ENCODE measurements around the gene CFAP43. TPM values are rescaled to one million over a fixed set of nuclear protein-coding genes. Genes with fewer than 3 reads are reported as not detected.

Gene CFAP43
- total and polyA plus RNA-seq, 2 experiments from 2014 or later = 0.24 to 0.44 TPM

DNA sequence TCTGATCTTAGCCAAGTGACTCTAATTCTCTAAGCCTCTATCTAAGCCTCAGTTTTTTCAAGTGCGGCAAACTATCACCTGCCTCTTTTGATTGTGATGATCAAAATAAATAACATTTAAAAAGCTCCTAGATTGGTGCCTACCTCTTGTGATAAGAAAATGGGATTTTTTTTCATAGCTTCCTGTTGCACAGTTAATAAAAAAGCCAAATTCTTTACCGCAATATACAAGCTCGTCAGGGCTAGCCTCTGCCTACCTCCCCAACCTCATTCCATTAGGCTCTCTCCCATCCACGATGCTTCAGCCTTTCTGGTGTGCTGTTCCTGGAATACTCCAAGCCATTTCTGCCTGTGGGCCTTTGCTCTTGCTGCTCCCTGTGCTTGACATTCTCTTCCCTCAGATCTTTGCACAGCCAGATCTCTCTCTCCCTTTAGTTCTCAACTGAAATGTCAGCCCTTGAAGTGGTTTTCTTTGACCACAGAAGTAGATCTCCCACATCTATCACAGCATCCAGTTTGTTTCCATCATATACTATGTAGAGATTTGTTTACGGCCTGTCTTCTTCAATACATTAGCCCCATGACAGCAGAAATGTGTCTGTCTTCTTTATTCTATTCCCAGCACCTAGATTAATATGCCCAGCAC, 61.4 kb downstream of the CFAP43 start:
- Mint-ChIP-seq H3K27ac (no peak overlapping the region), H3K4me3 (no peak overlapping the region), H3K36me3 (ENCODE audit: low read depth) (peaks cover 3% of the 10 kb centered on the region; the same call in 1 of the 3 replicates), H3K4me1 (no peaks in the 10 kb centered on the region), H3K9me3 (peaks cover 9% of the 10 kb centered on the region; the same call in 2 of the 3 replicates), H3K27me3 (ENCODE audit: insufficient read depth, low read depth, poor library complexity) (peaks cover 2% of the 10 kb centered on the region)
- no peak overlapping the region for H3K4me3 ChIP-seq
- no peak overlapping the region for H3K27ac ChIP-seq (ENCODE audit: low read depth)
- no peaks in the 10 kb centered on the region for H3K36me3 ChIP-seq (ENCODE audit: insufficient read depth)
- no peak overlapping the region for H3K4me2 ChIP-seq
- no peaks in the 10 kb centered on the region for H3K79me2 ChIP-seq (replicated peaks; ENCODE audit: insufficient read depth)
- no peaks in the 10 kb centered on the region for H4K20me1 ChIP-seq (replicated peaks; ENCODE audit: insufficient read depth)
- no peak for ATAC-seq
- no peaks in the 10 kb centered on the region for H3K27me3 ChIP-seq (ENCODE audit: insufficient read depth)
- H3F3A ChIP-seq (replicated peaks; ENCODE audit: low read depth) = no peaks in the 10 kb centered on the region
- H3K9me2 ChIP-seq (ENCODE audit: insufficient read depth) = no peaks in the 10 kb centered on the region
- TF ChIP-seq ZNF331 (CRISPR knock-in tag; IDR thresholded peaks at IDR 0.05; ENCODE audit: low read depth) (no peak), EZH2 (IDR thresholded peaks at IDR 0.05; ENCODE audit: low read depth, unreplicated experiment) (no peak), NANOG (IDR thresholded peaks at IDR 0.05; ENCODE audit: borderline replicate concordance) (no peak), POLR2AphosphoS5 (IDR thresholded peaks at IDR 0.05; ENCODE audit: low read depth) (no peak), EZH2phosphoT487 (IDR thresholded peaks at IDR 0.05; ENCODE audit: unreplicated experiment) (no peak), STAT1 (IDR thresholded peaks at IDR 0.05; ENCODE audit: unreplicated experiment) (no peak), CREB1 (CRISPR knock-in tag; IDR thresholded peaks at IDR 0.05; ENCODE audit: low read depth) (no peak), ZNF114 (CRISPR knock-in tag; IDR thresholded peaks at IDR 0.05) (no peak), JUNB (IDR thresholded peaks at IDR 0.05; ENCODE audit: unreplicated experiment) (no peak)
- TF ChIP-seq, protein P1, sequence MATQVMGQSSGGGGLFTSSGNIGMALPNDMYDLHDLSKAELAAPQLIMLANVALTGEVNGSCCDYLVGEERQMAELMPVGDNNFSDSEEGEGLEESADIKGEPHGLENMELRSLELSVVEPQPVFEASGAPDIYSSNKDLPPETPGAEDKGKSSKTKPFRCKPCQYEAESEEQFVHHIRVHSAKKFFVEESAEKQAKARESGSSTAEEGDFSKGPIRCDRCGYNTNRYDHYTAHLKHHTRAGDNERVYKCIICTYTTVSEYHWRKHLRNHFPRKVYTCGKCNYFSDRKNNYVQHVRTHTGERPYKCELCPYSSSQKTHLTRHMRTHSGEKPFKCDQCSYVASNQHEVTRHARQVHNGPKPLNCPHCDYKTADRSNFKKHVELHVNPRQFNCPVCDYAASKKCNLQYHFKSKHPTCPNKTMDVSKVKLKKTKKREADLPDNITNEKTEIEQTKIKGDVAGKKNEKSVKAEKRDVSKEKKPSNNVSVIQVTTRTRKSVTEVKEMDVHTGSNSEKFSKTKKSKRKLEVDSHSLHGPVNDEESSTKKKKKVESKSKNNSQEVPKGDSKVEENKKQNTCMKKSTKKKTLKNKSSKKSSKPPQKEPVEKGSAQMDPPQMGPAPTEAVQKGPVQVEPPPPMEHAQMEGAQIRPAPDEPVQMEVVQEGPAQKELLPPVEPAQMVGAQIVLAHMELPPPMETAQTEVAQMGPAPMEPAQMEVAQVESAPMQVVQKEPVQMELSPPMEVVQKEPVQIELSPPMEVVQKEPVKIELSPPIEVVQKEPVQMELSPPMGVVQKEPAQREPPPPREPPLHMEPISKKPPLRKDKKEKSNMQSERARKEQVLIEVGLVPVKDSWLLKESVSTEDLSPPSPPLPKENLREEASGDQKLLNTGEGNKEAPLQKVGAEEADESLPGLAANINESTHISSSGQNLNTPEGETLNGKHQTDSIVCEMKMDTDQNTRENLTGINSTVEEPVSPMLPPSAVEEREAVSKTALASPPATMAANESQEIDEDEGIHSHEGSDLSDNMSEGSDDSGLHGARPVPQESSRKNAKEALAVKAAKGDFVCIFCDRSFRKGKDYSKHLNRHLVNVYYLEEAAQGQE (IDR thresholded peaks at IDR 0.05; ENCODE audit: unreplicated experiment) = no peak
- TF ChIP-seq, protein P2, sequence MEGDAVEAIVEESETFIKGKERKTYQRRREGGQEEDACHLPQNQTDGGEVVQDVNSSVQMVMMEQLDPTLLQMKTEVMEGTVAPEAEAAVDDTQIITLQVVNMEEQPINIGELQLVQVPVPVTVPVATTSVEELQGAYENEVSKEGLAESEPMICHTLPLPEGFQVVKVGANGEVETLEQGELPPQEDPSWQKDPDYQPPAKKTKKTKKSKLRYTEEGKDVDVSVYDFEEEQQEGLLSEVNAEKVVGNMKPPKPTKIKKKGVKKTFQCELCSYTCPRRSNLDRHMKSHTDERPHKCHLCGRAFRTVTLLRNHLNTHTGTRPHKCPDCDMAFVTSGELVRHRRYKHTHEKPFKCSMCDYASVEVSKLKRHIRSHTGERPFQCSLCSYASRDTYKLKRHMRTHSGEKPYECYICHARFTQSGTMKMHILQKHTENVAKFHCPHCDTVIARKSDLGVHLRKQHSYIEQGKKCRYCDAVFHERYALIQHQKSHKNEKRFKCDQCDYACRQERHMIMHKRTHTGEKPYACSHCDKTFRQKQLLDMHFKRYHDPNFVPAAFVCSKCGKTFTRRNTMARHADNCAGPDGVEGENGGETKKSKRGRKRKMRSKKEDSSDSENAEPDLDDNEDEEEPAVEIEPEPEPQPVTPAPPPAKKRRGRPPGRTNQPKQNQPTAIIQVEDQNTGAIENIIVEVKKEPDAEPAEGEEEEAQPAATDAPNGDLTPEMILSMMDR (conservative IDR thresholded peaks at IDR 0.05; ENCODE audit: low read depth in 2 of 2) = no peak
- TF ChIP-seq, protein P3, sequence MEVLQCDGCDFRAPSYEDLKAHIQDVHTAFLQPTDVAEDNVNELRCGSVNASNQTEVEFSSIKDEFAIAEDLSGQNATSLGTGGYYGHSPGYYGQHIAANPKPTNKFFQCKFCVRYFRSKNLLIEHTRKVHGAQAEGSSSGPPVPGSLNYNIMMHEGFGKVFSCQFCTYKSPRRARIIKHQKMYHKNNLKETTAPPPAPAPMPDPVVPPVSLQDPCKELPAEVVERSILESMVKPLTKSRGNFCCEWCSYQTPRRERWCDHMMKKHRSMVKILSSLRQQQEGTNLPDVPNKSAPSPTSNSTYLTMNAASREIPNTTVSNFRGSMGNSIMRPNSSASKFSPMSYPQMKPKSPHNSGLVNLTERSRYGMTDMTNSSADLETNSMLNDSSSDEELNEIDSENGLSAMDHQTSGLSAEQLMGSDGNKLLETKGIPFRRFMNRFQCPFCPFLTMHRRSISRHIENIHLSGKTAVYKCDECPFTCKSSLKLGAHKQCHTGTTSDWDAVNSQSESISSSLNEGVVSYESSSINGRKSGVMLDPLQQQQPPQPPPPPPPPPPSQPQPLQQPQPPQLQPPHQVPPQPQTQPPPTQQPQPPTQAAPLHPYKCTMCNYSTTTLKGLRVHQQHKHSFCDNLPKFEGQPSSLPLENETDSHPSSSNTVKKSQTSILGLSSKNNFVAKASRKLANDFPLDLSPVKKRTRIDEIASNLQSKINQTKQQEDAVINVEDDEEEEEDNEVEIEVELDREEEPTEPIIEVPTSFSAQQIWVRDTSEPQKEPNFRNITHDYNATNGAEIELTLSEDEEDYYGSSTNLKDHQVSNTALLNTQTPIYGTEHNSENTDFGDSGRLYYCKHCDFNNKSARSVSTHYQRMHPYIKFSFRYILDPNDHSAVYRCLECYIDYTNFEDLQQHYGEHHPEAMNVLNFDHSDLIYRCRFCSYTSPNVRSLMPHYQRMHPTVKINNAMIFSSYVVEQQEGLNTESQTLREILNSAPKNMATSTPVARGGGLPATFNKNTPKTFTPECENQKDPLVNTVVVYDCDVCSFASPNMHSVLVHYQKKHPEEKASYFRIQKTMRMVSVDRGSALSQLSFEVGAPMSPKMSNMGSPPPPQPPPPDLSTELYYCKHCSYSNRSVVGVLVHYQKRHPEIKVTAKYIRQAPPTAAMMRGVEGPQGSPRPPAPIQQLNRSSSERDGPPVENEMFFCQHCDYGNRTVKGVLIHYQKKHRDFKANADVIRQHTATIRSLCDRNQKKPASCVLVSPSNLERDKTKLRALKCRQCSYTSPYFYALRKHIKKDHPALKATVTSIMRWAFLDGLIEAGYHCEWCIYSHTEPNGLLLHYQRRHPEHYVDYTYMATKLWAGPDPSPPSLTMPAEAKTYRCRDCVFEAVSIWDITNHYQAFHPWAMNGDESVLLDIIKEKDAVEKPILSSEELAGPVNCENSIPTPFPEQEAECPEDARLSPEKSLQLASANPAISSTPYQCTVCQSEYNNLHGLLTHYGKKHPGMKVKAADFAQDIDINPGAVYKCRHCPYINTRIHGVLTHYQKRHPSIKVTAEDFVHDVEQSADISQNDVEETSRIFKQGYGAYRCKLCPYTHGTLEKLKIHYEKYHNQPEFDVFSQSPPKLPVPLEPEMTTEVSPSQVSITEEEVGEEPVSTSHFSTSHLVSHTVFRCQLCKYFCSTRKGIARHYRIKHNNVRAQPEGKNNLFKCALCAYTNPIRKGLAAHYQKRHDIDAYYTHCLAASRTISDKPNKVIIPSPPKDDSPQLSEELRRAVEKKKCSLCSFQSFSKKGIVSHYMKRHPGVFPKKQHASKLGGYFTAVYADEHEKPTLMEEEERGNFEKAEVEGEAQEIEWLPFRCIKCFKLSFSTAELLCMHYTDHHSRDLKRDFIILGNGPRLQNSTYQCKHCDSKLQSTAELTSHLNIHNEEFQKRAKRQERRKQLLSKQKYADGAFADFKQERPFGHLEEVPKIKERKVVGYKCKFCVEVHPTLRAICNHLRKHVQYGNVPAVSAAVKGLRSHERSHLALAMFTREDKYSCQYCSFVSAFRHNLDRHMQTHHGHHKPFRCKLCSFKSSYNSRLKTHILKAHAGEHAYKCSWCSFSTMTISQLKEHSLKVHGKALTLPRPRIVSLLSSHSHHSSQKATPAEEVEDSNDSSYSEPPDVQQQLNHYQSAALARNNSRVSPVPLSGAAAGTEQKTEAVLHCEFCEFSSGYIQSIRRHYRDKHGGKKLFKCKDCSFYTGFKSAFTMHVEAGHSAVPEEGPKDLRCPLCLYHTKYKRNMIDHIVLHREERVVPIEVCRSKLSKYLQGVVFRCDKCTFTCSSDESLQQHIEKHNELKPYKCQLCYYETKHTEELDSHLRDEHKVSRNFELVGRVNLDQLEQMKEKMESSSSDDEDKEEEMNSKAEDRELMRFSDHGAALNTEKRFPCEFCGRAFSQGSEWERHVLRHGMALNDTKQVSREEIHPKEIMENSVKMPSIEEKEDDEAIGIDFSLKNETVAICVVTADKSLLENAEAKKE (CRISPR knock-in tag; IDR thresholded peaks at IDR 0.05) = no peak
- TF ChIP-seq, protein P4, sequence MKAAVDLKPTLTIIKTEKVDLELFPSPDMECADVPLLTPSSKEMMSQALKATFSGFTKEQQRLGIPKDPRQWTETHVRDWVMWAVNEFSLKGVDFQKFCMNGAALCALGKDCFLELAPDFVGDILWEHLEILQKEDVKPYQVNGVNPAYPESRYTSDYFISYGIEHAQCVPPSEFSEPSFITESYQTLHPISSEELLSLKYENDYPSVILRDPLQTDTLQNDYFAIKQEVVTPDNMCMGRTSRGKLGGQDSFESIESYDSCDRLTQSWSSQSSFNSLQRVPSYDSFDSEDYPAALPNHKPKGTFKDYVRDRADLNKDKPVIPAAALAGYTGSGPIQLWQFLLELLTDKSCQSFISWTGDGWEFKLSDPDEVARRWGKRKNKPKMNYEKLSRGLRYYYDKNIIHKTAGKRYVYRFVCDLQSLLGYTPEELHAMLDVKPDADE (IDR thresholded peaks at IDR 0.05) = no peak
- H2AFZ ChIP-seq = peak overlapping the region; percentile 43; the same call in 1 of the 2 replicates
- DNase-seq (ENCODE audit: low spot score) = no peak
- no peaks in the 10 kb centered on the region for H3K4me1 ChIP-seq (ENCODE audit: insufficient read depth)

Measured in GM23338 (cell line).